HG03045 (cell line): Measurements from ENCODE around the gene NCLN.
"Not testable (repeated sequence)": the region's sequence is repeated elsewhere in the genome, so short reads cannot be mapped to it uniquely, and the experiment has no call there.

Experiments
- ATAC-seq: cut with Tn5 transposase; IDR thresholded peaks from one replicate; pipeline ENCODE4 v1.9.1; 2021; ENCODE audit warnings: mild to moderate bottlenecking, moderate library complexity; ENCODE audit not compliant: unreplicated experiment

Gene NCLN

DNA sequence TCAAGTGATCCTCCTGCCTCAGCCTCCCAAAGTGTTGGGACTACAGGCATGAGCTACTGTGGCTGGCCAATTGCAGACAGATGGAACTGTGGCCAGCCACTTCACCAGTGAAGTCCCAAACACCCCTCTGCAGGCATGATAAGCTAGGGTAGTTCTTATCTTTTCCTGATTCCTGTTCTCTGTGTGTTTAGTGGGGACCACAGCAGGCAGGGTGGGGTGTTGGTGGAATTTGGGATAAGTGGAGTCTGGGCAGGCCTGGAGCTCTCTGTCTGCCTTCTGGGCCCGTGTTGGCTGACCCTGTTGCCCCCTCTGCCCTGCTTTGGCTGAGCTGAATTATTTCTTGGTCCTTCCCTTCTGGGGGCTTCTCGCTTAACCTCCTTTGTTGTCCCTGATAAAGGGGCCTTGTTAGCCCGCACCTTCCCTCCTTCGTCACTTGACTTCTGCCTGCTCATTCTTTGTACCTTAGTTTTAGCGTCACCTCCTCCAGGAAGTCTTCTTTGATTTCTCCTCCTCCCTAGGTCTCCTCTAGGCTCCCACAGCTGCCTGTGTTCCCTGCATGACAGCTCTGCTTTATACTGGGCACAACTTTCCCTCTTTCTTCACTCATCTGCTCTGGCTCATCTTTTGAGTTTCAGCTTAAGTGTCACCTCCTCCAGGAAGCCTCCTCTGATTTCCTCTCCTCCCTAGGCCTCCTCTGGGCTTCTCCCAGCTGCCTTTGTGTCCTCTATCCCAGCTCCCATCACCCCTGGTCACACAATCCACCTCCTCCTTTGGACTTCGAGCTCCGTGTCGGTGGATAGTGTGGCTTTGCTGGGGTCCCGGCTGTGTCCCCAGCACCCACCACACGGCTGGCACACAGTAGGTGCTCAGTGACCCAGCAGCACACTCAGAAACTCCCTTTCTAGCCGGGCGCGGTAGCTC lies 1.7 kb upstream of the NCLN start:
- ATAC-seq, result no peak

DNA sequence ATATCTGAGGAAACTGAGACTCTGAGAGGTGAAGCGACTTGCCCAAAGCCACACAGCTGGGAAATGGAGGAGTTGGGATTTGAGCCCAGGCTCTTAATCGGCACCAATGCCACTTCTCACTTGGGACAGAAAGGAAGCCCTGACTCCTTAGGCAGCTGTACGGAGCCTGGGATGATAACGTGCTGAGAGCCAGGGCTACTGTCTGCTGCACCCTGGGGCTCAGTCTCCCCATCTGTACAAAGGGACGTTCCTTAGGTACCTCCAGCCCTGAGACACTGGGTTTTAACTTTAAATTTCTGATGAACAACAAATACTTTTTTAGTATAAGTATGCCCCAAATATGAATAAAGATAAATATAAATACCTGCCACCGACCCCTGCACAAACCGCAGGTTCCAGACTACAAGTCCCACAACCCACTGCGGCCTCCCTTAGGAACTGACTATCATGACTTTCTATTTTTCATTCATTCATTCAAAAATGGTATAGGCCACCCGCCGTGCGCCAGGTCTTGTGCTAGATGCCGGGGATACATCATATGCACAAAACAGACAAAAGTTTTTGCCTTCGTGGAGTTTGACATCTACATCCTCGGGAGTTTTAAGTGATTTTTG lies 776 bp upstream of the NCLN start:
- peak; percentile 14 for ATAC-seq

DNA sequence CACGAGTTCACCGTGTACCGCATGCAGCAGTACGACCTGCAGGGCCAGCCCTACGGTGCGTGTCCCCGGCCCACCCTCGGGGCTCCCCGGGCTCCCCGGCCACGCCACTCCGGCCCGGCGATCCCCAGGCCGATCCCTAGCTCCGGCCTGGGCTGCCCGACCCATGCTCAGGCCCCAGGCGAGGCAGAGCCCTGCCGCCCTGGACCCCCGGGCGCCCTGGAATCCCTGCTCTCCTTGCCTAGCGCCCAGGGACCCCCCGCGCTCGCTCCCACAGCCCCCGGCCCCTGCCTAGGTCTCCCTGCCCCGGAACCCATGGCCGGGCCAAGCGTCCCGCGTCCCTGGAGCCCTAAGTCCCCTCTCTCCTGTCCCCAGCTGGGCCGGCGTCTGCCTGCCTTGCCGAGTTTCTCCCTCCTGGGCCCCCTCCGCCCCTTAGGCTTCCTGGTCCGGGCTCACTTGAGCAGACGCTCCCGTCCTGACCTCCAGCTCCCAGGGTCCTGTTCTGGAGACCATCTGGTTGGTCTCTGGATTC lies 494 bp downstream of the NCLN start:
- peak; percentile 24 for ATAC-seq

DNA sequence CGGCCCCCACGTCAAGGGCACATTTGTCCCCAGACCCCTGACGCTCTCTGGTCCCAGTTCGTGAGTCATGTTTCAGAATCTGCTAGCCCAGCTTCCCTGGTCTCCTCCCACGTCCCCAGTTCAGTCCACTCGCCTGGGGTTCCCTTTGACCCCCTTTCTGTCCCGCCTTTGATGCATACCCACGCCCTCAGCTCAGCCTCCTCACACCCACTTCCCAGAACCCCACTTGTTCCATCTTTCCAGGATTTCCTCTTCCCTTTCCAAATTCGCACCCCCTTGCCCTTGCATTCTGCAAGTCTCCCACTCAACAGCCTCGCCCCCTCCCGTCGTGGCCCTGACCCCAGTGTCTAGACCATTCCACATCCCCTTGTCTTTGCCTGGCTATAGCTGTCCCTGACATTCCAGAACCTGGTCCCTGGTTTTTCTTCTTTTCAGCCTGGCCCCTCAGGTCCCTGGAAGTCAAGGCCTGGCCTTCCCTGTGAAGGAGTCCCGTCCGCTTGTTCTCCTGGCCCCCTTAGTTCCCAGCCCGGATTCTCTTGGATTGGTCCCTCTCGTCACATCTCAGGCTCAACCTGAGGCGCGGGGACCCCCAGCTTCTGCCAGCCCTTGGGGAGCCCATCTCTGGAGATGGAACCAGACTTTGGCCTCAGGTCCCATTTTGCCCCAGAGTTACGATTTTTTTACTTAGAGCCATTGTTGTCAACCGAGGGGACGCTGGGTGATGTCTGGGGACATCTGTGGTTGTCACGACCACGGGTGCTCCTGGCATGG lies 1.3 kb downstream of the NCLN start:
- ATAC-seq, result no peak

DNA sequence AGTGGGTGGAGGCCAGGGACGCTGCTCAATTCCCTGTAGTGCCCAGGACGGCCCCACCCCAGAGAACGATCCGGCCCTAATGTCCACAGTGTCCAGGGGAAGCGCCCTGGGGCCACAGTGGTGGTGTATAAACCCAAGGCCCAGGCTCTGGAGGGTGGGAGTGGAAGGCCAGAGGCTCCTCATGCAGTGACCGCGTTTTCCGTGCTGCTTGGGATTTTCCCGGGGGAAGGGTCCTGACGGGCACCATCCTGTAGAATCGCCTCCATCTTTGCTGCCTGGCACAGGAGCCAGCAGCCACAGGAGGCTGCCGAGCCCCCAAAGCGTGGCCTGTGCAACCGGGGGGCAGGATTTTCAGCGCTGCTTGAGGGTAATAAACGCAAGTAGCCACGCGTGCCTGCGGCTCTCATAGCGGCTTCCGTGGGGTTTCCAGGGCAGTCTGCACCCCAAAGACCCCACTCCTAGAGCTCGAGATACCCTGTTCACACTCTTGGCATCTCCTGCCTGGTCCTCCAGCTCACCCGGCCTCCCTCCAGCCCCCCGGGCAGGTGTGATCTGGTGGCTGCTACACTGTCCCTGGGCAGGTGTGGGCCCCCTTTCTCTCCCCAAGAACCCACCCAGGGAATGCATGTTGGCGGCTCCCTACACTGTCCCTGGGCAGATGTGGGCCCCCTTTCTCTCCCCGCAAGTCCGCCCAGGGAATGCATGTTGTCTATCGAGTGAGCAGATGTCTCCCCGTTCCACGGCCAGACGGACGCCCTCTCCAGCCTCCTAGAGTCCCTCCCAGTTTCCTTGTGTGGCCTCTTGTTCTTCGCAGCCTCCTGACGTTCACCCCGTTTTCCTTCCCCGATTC lies 2.2 kb downstream of the NCLN start:
- ATAC-seq, result no peak

DNA sequence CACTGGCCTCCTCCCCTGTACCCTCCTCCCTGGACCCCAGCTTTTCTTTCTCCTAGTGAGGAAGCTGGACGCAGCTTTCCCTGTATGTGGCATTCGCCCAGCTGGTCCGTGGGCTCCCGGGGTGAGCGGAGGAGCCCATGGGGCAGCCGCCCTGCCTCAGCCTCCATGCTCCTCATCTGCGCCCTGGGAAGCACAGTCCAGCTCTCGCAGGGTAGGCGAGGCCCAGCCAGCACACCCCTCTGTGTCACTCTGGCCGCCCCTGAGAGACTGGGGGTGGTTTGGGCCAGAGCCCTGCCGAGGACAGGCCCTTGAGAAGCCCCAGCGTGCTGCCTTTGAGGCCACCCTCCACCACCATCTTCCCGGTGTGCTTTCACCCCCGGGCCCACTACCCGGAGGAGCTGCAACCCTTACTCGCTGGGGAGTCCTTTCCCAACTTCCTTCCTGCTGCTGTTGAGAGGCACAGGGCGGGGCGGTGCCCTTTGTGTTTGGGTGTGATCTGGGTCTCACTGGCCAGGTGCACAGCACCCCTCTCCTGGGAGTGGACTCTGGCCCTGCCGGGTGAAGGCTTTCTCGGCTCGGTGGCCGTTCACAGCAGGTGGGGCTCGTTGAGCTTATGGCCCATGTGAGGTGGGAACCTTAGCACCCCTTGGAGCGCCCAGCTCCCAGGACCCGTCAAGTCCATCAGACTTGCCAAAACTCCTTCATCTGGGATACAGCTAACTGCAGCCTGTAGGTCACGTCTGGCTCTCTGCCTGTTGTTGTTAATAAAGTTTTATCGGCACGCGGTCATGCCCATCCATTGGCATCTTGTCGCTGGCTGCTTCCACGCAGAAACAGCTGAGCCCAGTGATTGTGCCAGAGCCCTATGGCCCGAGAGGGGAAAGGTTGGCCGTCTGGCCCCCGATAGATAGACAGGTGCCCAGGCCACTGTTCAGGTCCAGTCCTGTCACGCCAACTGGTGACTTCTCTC lies 3.2 kb downstream of the NCLN start:
- no peak for ATAC-seq

DNA sequence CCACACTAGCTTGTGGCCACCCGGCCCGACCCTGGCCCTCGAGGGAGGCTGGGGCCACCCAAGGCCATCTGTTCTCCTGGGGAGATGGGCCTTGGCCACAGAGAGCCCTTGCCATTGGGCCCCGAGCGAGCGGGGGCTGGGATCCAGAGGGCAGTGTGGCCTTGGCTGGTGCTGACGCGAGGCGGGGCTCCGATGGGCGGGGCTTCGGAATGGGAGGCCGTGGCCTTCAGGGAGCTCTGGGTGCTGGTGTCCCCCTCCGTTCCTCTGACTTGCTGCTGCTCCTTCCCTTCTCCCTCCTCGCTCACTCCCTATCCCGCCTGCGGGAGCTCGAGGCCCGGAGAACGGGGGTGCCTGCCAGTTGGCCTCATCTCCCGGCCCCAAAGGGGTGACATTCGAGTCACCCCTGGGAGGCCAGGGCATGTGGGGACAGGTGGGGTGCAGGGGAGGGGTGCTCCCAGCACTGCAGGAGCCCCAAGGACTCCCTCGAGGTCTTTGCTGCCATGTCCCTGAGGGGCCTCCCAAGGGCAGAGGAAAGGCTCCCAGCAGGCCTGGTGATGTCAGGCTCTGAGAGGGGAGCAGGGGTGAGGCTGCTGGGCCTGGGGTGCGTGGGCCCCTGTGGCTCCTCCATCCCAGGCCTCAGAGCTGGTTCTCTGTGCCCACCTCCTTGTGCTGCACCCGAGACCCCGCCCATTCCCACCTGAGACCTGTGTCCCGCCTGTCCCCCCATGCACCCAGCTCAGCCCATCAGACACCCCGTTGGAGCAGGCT lies 4.2 kb downstream of the NCLN start:
- ATAC-seq, result no peak

DNA sequence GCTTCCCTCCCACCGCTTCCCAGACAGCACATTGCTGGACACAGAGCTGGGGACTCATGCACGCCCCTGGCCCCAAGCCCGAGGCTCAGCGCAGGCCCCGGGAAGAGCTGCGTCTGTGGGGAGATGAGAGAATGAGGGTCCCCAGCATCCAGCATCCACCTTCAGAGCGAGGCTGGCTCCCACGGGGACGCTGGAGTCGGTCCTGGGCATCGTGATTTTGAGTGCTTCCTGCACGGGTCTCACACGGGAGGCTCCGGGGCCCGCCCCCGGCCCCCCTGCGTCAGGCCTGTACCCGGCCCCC lies 4.7 kb downstream of the NCLN start:
- no peak for ATAC-seq

DNA sequence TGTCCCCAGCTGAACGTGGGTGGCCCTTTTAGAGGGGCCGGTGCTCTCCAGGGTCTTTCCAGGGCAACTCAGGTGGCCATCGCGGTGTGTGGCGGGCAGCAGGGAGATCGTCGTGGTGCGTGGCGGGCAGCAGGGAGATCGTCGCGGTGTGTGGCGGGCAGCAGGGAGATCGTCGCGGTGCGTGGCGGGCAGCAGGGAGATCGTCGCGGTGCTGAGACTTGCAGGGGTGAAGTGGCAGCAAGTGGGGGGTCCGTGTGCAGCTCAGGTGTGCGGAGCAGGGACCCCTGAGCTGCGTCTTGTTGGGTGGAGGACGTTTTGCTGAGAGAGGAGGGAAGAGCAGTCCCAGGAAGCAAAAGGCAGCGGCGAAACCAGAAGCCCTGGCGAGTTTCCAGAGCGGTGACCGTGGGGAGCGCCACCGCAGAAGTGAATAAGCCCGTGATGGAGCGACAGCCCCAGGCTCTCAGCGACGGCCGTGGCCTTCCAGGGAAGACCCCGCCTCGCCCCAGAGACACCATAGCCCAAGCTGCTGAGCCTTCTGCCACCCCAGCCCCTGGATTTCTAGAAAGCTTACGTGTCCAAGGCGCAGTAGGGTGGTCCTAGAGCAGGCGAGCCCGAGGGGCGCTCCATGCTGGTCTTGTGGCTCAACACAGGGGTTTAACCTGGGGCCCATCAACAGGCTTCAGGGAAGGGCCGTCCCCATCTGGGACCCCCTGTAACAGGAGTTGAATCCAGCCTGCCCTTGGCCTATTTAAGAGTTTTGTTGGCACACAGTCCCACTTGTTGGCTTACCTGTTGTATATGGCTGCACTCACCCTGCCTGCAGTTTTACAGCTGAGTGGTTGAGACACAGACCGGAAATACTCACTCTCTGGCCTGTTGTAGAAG lies 5.4 kb downstream of the NCLN start:
- no peak for ATAC-seq

DNA sequence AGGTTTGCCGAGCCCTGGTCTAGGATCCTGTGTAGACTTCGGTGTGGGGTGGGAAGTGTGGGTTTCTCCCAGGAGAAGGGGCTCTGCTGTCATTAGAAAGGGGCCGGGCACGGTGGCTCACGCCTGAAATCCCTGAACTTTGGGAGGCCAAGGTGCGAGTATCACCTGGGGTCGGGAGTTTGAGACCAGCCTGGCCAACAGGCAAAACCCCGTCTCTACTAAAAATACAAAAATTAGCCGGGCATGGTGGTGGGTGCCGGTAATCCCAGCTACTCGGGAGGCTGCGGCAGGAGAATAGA lies 6.0 kb downstream of the NCLN start:
- not testable (repeated sequence) for ATAC-seq

DNA sequence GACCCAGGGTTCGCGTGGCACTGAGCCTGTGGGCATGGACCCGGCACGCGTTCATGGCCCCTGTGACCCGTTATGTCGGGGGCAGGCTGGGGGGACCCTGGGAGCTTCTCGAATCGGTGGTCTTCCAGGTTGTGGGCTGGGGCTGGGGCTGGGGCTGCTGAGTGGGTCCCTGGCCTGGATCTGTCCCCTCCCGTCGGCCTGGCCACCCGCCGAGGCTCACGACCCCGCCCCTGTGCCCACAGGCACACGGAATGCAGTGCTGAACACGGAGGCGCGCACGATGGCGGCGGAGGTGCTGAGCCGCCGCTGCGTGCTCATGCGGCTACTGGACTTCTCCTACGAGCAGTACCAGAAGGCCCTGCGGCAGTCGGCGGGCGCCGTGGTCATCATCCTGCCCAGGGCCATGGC lies 6.5 kb downstream of the NCLN start:
- no peak for ATAC-seq

DNA sequence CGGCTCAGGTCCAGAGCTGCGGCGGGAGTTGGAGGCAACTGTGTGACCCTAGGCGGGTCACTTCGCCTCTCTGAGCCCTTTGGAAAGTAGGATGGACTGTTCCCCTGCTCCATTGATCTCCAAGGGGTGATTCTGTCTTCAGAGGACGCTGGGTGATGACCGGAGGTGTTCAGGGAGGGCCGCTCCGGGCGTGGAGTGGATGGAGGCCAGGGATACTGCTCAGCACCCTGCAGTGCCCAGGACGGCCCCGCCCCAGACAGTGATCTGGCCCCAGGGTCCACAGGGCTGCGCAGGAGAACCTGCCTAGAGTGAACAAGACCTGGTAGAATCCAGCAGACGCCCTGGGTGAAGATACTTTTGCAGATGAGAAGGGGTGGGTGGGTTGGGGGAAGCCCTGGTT lies 7.0 kb downstream of the NCLN start:
- no peak for ATAC-seq

DNA sequence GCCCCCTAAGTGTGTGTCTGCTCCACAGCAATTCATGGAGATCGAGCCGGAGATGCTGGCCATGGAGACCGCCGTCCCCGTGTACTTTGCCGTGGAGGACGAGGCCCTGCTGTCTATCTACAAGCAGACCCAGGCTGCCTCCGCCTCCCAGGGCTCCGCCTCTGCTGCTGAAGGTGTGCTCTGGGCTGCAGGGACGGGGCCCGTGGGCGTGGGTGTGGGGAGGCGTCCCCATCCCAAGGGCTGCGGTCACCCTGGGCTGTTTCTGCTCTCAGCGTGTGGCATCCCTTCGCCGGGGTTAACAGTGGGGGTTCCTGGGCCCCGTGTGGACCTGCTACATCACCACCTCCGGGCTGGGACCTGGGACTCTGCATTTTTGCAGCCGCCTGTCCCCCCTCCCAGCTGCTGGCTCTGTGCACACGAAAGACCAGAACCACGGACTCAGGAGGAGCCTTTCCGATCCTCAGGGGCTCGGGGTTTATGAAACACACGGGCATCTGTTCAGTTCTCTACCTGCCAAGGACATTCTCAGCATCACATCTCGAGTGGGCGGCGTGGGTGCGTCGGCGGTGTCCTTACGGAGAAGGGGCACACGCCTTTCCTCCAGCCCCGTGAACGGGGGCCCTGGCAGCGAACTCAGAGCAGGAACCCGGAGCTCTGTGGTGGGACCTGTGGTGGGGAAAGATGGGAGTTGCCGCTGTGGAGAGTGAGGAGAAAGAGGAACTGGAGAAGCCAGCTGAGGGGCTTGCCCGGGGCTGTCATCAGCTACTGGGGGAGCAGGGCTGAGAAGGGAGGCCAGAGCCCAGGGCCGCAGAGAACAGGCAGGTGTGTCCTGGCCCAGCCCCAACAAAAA lies 7.8 kb downstream of the NCLN start:
- ATAC-seq, result no peak

DNA sequence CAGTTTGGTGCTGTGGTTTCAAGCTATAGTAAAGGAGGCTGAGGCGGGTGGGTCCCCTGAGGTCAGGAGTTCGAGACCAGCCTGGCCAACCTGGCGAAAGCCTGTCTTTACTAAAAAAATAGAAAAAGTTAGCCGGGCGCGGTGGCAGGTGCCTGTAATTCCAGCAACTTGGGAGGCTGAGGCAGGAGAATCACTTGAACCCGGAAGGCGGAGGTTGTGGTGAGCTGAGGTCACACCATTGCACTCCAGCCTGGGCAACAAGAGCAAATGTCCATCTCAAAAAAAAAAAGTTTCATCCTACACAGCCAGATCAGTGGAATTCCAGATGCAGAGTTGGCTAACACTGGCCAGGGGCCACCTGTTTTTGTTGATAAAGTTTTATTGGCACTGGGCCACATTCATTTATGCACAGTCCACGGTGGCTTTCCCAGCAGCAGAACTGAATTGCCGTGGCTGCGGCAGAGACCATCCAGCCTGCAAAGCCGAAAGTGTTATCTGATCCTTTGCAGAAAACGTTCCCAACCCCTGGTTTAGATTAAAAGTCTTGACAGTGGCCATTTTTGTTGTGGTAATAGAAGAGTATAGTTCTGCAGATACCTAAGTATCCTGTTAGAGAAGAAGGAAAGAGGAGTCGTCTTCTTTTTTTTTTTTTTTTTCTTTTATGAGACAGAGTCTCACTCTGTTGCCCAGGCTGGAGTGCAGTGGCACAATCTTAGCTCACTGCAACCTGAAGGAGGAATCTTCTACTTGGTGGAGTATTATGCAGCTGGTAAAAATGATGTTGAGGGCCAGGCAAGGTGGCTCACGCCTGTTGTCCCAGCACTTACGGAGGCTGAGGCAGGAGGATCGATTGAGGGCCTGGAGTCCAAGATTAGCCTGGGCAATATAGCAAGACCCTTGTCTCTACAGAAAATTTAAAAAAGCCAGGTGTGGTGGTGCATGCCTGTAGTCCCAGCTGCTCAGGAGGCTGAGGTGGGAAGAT lies 8.7 kb downstream of the NCLN start:
- no peak for ATAC-seq

DNA sequence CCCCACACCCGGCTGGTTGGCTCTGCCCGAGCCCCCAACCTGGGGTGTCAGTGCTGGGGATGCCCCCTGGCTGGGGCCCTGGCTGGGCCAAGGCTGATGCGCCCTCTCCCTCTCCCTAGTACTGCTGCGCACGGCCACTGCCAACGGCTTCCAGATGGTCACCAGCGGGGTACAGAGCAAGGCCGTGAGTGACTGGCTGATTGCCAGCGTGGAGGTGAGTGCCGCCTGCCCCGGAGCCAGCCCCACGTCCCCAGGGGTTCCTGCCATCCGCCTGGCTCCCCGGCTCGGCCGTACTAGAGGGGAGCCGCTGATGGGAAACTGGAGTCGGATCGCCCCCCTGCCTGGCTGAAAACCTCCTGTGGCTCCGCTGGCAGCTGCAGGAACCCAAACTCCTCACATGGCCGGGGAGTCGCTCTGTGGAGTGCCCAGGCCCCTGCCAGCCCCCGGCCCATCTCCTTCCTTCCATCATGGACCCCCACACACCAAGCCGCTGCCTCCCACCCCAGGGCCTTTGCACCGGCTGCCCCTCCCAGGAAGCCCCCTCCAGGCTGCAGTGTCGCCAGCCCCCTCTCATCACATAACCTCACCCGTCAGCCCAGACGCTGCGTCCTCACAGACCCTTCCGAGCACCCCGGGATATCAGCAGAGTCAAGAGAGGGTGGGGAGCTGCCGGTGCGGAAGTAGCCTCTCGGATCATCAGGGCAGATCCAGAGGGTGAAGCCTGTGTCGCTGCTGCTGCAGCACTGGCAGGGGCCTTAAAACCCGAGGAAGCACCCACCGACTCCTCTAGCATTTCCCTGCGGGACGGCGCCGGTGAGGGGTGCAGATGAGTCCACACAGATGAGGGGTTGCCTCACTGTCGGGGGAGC lies 10.6 kb downstream of the NCLN start:
- no peak for ATAC-seq
